ENCODE data around the gene L3MBTL4.
"Not testable (repeated sequence)": the region's sequence is repeated elsewhere in the genome, so short reads cannot be mapped to it uniquely, and the experiment has no call there.

L3MBTL4 gene

GRCh38 chr18:6266212-6266611, 148.5 kb downstream of the L3MBTL4 start:
- H3K4me3 ChIP-seq (ENCODE audit: control insufficient read depth, low read depth, low read length), result no peak overlapping the region
- TF ChIP-seq CTCF (conservative IDR thresholded peaks at IDR 0.05; ENCODE audit: control insufficient read depth, insufficient read depth, low read depth, low read length), result no peak
- no peak for DNase-seq (ENCODE audit: low read depth)

DNA sequence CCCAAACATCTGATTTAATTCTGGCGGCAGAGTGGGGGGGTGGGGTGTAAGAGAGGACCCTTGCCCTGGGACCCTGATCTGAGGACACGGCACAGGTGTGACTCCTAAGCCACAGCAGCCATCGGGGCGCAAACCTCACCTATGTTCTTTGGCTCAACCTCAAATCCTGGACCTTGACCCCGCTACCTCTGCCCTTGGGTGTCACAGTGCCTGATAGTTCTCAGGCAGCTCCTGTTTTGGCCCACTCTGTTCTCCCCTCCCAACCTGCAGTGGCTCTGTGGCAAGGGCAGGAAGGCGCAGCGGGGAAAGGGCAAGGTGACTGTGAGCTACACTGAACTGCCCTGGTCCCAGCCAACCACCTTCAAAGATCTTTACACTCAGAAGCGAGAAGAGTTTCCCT, 152.8 kb downstream of the L3MBTL4 start:
- DNase-seq (ENCODE audit: low read depth), result no peak
- H3K4me3 ChIP-seq (ENCODE audit: control insufficient read depth, low read depth, low read length), result no peak overlapping the region
- no peak for TF ChIP-seq CTCF (conservative IDR thresholded peaks at IDR 0.05; ENCODE audit: control insufficient read depth, insufficient read depth, low read depth, low read length)

- not testable (repeated sequence) for DNase-seq (ENCODE audit: low read depth); H3K4me3 ChIP-seq (ENCODE audit: control insufficient read depth, low read depth, low read length)
Observed at GRCh38 chr18:6259324-6259723, 155.4 kb downstream of the L3MBTL4 start.

GRCh38 chr18:6257950-6258349, 156.8 kb downstream of the L3MBTL4 start:
- no peak for DNase-seq (ENCODE audit: low read depth)
- no peak overlapping the region for H3K4me3 ChIP-seq (ENCODE audit: control insufficient read depth, low read depth, low read length)
- no peak for TF ChIP-seq CTCF (conservative IDR thresholded peaks at IDR 0.05; ENCODE audit: control insufficient read depth, insufficient read depth, low read depth, low read length)

DNA sequence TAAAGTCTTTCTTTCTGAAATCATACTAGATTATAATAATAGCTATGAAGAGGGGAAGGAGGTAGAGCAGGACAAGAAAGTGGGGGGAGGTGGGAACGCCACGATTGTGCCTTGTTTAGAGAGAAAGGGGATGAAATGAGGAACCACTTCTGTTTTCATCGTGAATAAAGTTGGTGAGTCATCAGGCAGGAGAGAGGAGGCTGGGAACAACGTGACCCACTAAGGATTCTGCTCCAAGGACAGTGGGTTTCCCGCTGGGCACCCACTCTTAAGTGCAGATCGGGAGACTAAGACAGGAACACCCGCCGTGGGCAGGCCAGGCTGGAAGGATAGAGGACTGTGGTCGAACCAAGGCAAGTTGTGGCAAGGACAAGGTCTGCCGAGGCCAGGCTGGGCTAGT, 158.2 kb downstream of the L3MBTL4 start:
- DNase-seq (ENCODE audit: low read depth), result no peak
- no peak for TF ChIP-seq CTCF (conservative IDR thresholded peaks at IDR 0.05; ENCODE audit: control insufficient read depth, insufficient read depth, low read depth, low read length)
- no peak overlapping the region for H3K4me3 ChIP-seq (ENCODE audit: control insufficient read depth, low read depth, low read length)

GRCh38 chr18:6255886-6256285, 158.8 kb downstream of the L3MBTL4 start:
- DNase-seq (ENCODE audit: low read depth), result no peak
- H3K4me3 ChIP-seq (ENCODE audit: control insufficient read depth, low read depth, low read length), result no peak overlapping the region
- TF ChIP-seq CTCF (conservative IDR thresholded peaks at IDR 0.05; ENCODE audit: control insufficient read depth, insufficient read depth, low read depth, low read length), result no peak

GRCh38 chr18:6255116-6255705, 159.5 kb downstream of the L3MBTL4 start:
- DNase-seq (ENCODE audit: low read depth), result no peak
- no peak overlapping the region for H3K4me3 ChIP-seq (ENCODE audit: control insufficient read depth, low read depth, low read length)
- no peak for TF ChIP-seq CTCF (conservative IDR thresholded peaks at IDR 0.05; ENCODE audit: control insufficient read depth, insufficient read depth, low read depth, low read length)

Data from fibroblast of mammary gland (primary cell).